HG02623 (cell line): ENCODE results near the gene PSMB8.
A peak's percentile ranks its signal among the peaks of the same experiment; 100 is the strongest.
"Not testable (repeated sequence)": the region's sequence is repeated elsewhere in the genome, so short reads cannot be mapped to it uniquely, and the experiment has no call there.

Experiments used
- ATAC-seq: cut with Tn5 transposase; IDR thresholded peaks from one replicate; pipeline ENCODE4 v1.9.1; 2021; ENCODE audit warnings: moderate library complexity; ENCODE audit not compliant: unreplicated experiment

The PSMB8 gene

DNA sequence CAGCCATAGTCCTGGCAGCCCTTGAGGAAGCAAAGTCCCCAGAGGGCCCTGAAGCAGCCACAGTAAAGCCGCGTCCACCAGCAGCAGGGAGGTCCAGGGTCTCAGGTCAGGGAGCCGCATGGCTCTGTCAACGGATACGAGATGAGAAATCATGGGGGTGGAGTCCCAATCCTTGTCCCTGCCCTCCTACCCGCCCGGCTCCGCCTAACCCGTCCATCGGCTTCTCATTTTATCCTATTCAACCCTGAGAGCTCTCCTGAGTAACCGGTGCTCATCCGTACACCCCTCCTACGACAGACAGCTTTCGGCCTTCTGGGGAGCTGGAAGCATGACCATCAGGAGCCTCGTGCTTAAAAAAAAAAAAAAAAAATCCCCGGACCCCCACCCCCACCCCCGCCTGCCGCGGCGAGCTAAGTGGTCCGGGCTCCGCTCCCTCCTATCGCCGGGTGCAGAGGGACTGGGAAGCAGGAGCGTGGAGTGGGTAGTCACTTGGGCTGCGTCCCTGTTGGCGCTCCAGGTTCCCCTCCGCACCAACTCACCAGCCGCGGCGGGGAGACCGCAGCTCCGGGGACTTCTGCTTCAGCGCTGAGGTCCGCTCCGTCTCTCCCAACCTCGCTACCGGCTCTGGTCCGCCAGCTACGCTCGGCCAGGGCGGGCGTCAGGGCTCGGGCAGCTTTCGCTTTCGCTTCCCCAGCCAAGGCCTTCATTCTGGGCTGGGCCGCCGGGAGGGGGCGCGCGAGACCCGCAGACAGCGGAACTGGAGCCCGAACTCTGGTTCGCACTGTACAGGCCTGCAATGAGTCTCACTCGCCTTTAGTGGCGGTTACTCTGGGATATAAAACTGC is 5.5 kb downstream of the PSMB8 start, which contains the start of gene TAP2:
TSS of gene TAP2 (minus strand) at position 626 of the 845 bp plus-strand sequence. CDS start at position 120, 506 bp downstream.
- ATAC-seq = peak; percentile 56

- ATAC-seq = no peak
Observed at GRCh38 chr6:32837651-32838113, 6.2 kb downstream of the PSMB8 start.

DNA sequence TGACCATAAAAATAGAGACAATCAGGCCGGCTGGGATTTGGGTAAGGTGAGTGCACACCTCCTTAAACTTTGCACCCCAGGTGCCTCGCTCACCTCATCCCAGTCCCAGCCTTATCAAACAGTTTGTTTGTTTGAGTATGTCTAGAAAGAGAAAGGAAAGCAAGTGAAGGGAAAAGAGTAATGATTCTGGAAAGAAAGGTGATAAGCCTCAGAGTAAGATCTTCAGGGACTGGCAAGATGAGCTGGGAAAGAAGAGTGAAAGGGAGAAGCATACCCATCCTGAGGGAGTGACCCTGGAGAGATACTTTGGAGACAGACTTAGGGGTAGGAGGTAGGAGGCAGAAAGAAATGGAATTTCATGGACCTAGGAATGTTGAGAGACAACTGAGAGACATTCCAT is 7.0 kb downstream of the PSMB8 start:
- ATAC-seq = no peak

DNA sequence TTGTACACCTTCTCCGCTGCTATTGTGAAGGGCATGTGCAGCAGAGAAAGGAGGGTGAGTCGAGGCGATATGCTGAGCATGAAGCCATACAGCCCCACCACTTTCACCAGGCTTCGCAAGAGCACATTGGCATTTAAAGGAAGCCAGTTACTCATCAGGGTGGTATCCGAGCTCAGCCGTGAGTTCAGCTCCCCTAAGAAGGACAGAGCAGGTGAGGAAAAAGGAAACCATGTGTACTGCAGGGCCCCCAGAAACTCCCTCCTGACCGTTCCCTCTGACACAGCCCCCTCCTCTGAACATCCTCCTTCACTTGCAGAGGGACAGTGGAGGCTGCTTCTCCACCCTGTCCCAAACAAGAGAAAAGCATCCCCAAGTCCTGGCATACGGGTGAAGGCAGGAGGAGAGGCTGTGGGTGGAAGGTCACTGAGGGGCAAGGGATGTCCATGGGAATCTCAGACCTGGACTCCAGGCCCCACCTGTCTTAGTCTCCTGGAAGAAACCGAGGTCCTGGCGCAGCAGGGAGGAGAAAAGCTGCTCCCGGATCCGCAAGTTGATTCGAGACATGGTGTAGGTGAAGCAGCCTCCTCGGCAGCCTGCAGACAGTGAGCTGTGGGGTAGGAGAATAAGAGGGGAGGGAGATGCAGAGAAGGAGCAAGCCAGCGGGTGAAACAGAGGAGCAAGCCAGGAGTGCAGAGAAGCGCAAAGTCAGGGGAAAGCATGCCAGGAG is 8.5 kb downstream of the PSMB8 start:
- ATAC-seq = no peak

GRCh38 chr6:32833664-32834063 is 10.2 kb downstream of the PSMB8 start:
- ATAC-seq = no peak

GRCh38 chr6:32832535-32832934 is 11.3 kb downstream of the PSMB8 start:
- ATAC-seq = no peak

DNA sequence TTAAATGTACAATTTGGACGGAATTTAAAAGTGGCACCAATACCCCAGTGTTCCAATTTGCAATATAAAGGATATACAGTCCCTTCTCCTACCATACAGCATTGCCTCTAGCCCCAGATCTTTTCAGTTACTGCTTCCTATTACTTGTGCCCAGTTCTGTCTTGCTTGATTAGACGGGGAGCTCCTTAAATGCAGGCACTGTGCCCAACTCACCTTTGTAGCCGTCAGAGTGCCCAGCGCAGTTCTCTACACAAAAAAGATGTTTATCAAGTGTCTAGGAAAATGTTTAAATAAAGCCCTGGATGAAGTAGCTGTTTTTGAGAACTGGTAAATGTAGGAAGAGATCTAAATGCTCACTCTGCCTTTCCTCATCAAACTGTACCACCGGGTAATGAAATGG is 12.9 kb downstream of the PSMB8 start:
- no peak for ATAC-seq

GRCh38 chr6:32830017-32830416 is 13.8 kb downstream of the PSMB8 start:
- ATAC-seq = no peak

DNA sequence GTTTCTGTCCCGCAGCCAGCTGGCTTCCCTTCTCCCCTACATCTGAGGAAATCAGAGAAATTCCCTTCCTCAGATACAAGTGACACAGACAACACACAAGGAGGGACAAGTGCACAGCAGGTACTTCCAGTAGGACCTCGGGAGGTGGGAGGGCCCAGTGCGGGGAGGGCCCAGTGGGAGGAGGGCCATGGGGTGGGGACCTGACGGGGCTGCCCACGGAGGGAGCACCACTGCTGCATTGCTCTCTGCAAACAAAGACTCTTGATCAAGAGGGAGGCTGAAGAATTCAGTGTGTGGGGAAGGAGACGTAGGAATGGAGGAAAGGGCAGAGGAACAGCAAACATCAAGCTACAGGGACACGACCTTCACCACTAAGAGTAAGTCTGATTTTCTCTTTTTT is 14.4 kb downstream of the PSMB8 start:
- ATAC-seq = no peak

GRCh38 chr6:32827025-32827424 is 16.8 kb downstream of the PSMB8 start:
- ATAC-seq = no peak

GRCh38 chr6:32825966-32826365 is 17.9 kb downstream of the PSMB8 start:
- no peak for ATAC-seq

- no peak for ATAC-seq
Observed at GRCh38 chr6:32819729-32820128, 24.1 kb downstream of the PSMB8 start.

DNA sequence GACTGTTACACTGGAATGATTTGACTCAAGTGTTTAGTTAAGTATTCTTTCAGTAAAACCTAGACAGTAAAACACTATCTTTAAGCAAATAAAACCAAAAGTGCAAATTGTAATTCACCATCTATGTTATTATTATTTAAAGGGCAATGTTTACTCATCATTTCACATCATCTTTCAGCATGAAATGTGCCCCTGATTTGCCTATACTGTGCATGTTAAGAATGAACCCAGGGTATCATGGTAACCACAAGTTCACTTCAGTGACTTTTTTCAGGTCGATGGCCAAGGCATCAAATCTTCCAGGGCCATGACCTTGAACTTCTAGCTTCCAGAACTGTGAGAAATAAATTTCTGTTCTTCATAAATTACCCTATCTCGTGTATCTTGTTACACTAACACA is 25.0 kb downstream of the PSMB8 start:
- no peak for ATAC-seq

GRCh38 chr6:32816746-32817204 is 27.1 kb downstream of the PSMB8 start, which contains the start of gene HLA-DOB:
Gene HLA-DOB (minus strand): TSS chr6:32817002. CDS start chr6:32816951, 51 bp downstream.
- ATAC-seq = peak; percentile 54

- ATAC-seq = no peak
Observed at GRCh38 chr6:32815996-32816395, 27.9 kb downstream of the PSMB8 start.

- no peak for ATAC-seq
Observed at GRCh38 chr6:32815115-32815514, 28.7 kb downstream of the PSMB8 start.

DNA sequence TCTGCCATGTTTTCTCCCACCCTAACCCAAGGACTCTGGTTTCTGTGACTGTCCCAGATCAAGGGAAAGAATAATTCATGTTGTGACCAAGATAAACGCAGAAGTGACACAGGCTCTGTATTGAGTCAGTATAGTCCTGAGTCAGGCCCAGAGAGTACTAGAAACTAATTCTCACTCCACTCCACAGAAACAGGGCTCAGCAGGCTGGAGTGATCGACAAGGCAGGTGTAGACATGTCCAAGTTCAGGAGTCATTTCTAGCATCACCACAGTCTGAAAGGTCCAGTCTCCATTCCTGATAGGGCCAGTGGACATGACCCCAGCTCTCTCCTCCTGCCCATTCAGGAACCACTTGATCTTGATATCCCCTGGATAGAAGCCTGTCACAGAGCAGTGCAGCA is 29.7 kb downstream of the PSMB8 start:
- no peak for ATAC-seq

- no peak for ATAC-seq
Observed at GRCh38 chr6:32809171-32809570, 34.7 kb downstream of the PSMB8 start.

GRCh38 chr6:32807020-32807580 is 36.7 kb downstream of the PSMB8 start:
- ATAC-seq = no peak

GRCh38 chr6:32805404-32805803 is 38.4 kb downstream of the PSMB8 start:
- ATAC-seq = not testable (repeated sequence)

DNA sequence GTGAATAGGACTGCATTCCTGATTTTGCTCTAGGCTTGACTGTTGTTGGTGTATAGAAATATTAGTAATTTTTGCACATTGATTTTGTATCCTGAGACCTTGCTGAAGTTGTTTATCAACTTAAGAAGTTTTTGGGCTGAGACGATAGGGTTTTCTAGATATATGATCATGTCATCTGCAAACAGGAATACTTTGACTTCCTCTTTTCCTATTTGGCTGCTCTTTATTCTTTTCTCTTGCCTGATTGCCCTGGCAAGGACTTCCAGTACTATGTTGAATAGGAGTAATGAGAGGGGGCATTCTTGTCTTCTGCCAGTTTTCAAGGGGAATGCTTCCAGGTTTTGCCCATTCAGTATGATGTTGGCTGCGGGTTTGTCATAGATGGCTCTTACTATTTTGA is 40.4 kb downstream of the PSMB8 start:
- ATAC-seq = no peak
